Mesothelial cell of epicardium (in vitro differentiated cells): Measurements from ENCODE around the gene CPLANE2. TPM values are rescaled to one million over a fixed set of nuclear protein-coding genes. Genes with fewer than 3 reads are reported as not detected.

Experiments
- DNase-seq, 2 experiments: peaks; one replicate each; pipeline ENCODE4 v3.0.0; 2021; ENCODE audit warnings: low spot score in 2 of 2; ENCODE audit not compliant: unreplicated experiment in 2 of 2
- H3K27ac Mint-ChIP-seq: 2 replicates; pipeline ENCODE4 v1.8.0; 2021; ENCODE audit warnings: mixed read lengths
- H3K27me3 Mint-ChIP-seq: 2 replicates; pipeline ENCODE4 v1.8.0; 2021; ENCODE audit warnings: low read depth, mixed read lengths
- H3K36me3 Mint-ChIP-seq: 2 replicates; pipeline ENCODE4 v1.8.0; 2021; ENCODE audit warnings: mixed read lengths
- H3K4me1 Mint-ChIP-seq: 2 replicates; pipeline ENCODE4 v1.8.0; 2021; ENCODE audit warnings: mixed read lengths
- H3K4me3 Mint-ChIP-seq: 2 replicates; pipeline ENCODE4 v1.8.0; 2021; ENCODE audit warnings: mild to moderate bottlenecking, moderate library complexity, mixed read lengths
- H3K9me3 Mint-ChIP-seq: 2 replicates; pipeline ENCODE4 v1.8.0; 2021; ENCODE audit warnings: mixed read lengths
- total RNA-seq: library from RNA; stranded (reverse); gene quantifications from 3 replicates; pipeline ENCODE4 v1.2.1, GENCODE V29; 2021
- TF ChIP-seq, protein P1 (sequence below): fragments of 200-600 bp; sonication (generic); IDR thresholded peaks from one replicate; pipeline ENCODE4 v1.5.0; 2021; ENCODE audit warnings: antibody characterized with exemption; ENCODE audit not compliant: unreplicated experiment

Gene CPLANE2
- total RNA-seq, 1 donor from 2014 or later = 10.7 TPM

DNA sequence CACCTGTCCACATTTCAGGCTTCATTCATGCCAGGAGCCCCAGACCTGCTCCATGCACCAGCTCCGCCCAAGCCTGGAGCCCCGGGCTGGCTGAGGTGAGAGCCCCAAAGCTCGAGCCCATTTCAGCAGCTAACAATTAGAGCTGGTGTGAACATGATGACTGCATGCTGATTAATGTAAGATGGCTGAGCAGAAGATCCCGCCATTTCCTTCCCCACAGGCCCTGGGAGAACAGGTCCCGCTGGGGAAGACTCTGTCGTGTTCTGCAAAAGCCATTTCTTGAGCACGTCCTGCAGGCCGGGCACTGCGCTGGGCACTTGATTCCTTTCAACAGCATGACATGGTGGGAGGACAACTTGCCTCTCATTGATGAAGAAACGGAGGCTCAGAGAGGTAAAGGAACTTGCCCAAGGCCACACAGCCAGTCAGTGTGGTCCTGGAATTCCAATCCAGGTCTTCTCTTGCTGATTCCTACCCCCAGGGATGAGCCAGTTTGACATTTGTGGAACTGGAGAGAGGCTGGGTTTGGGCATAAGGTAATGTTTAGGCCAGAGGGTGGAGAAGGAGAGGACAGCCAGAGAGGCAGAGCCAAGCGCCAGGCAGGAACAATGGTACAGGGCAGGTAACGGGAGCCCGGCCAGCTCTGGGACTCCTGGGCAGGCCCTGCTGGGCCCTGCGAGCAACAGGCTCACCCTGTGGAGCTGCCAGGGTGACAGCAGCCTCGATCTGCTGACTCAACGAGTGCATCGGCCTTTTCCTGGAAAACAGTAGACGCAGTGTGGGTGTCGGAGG, 53.0 kb downstream of the CPLANE2 start:
- no peak overlapping the region for H3K4me3 Mint-ChIP-seq
- TF ChIP-seq, protein P1, sequence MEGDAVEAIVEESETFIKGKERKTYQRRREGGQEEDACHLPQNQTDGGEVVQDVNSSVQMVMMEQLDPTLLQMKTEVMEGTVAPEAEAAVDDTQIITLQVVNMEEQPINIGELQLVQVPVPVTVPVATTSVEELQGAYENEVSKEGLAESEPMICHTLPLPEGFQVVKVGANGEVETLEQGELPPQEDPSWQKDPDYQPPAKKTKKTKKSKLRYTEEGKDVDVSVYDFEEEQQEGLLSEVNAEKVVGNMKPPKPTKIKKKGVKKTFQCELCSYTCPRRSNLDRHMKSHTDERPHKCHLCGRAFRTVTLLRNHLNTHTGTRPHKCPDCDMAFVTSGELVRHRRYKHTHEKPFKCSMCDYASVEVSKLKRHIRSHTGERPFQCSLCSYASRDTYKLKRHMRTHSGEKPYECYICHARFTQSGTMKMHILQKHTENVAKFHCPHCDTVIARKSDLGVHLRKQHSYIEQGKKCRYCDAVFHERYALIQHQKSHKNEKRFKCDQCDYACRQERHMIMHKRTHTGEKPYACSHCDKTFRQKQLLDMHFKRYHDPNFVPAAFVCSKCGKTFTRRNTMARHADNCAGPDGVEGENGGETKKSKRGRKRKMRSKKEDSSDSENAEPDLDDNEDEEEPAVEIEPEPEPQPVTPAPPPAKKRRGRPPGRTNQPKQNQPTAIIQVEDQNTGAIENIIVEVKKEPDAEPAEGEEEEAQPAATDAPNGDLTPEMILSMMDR = no peak
- DNase-seq = no peak
- no peaks in the 10 kb centered on the region for H3K9me3 Mint-ChIP-seq
- H3K36me3 Mint-ChIP-seq = no peaks in the 10 kb centered on the region
- H3K27me3 Mint-ChIP-seq = no peaks in the 10 kb centered on the region
- no peak overlapping the region for H3K27ac Mint-ChIP-seq
- H3K4me1 Mint-ChIP-seq = peaks cover 24% of the 10 kb centered on the region

DNA sequence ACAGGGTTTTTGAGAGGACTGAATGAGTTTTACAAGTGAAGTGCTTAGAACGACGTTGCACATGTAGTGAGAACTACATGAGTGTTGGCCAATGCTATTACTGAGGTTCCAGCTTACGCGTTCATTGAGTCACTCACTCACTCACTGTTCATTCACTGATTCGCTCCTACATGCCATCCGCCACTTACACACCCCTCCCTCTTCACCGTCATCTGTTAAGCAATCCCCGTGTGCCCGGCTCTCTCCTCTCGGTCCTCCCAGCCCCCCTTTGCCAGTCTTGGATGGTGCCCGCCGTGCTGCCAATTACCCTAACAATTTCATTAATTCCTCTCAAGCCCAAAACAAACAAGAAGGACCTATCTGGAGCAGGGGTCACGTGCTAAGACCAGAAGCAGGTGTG, 53.8 kb downstream of the CPLANE2 start:
- TF ChIP-seq, protein P1 = no peak
- Mint-ChIP-seq H3K4me1 (peaks cover 28% of the 10 kb centered on the region), H3K4me3 (no peak overlapping the region), H3K27ac (peak overlapping the region; percentile 58), H3K27me3 (no peaks in the 10 kb centered on the region), H3K36me3 (no peaks in the 10 kb centered on the region), H3K9me3 (no peaks in the 10 kb centered on the region)
- no peak for DNase-seq

DNA sequence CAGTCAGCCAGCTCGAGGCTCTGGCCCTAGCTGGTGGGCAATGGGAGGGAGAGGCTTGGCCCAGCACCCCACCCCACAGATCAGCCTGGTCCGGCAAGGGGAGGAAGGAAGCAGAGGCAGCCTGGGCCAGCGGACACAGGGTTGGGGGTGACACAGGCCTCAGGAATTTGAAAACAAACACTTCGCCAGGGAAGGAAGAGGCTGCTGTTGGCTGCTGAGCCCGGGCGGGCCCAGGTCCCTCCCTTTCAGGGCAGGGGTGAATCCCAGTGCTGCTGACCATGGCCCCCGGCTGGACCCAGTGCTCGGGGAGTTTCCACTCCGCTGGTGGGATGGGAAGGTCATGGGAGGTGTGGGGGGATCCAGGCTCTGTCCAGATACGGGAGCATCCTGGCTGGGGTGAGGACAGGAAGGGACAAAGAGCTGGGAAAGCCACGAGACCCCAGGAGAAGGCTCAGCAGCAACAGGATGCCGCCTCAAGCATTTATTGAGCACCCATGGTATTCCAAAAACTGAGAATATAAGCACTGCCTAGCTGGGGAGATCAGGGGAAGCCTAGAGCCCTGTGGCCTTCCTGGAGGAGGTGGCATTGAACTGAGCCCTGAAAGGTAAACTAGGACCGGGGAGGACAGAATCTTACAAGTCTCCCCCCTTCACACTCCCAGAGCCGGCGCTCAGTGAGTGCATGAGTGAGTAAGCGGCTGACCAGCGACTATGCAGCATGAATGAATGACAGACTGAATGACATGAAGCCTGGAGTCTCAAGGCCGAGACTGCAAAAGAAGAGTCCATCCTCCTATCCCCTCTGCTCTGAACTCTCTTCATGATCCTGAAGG, 54.9 kb downstream of the CPLANE2 start:
- no peaks in the 10 kb centered on the region for H3K36me3 Mint-ChIP-seq
- no peaks in the 10 kb centered on the region for H3K9me3 Mint-ChIP-seq
- no peak overlapping the region for H3K4me3 Mint-ChIP-seq
- DNase-seq = peak in 1 of 2 experiments; percentile 67
- H3K4me1 Mint-ChIP-seq = peaks cover 32% of the 10 kb centered on the region
- H3K27me3 Mint-ChIP-seq = no peaks in the 10 kb centered on the region
- TF ChIP-seq, protein P1 = no peak
- peak overlapping the region; percentile 99 for H3K27ac Mint-ChIP-seq

Other genes with a start within 250 kb of the CPLANE2 start
- not detected in 3 replicates for gene SRARP, start 232.9 kb downstream of the CPLANE2 start, total RNA-seq
- gene HSPB7, start 219.1 kb downstream of the CPLANE2 start, total RNA-seq = 5.0 to 6.3 TPM (median 6.3 TPM) in 3 replicates
- gene CLCNKA, start 215.1 kb downstream of the CPLANE2 start, total RNA-seq = 3.0 to 3.5 TPM (median 3.2 TPM) in 3 replicates
- 2.9 to 3.6 TPM (median 3.0 TPM) in 3 replicates for gene CLCNKB, start 193.4 kb downstream of the CPLANE2 start, total RNA-seq
- 1.6 to 1.9 TPM (median 1.7 TPM) in 3 replicates for gene FAM131C, start 163.5 kb downstream of the CPLANE2 start, total RNA-seq
- 71.8 to 76.3 TPM (median 75.0 TPM) in 3 replicates for gene EPHA2, start 81.1 kb downstream of the CPLANE2 start, total RNA-seq
- gene ARHGEF19, start 24.5 kb downstream of the CPLANE2 start, total RNA-seq = 85.3 to 88.3 TPM (median 86.6 TPM) in 3 replicates
- 24.4 to 28.8 TPM (median 25.5 TPM) in 3 replicates for gene FBXO42, start 115.3 kb upstream of the CPLANE2 start, total RNA-seq
- gene SZRD1, start 130.1 kb upstream of the CPLANE2 start, total RNA-seq = 116 to 121 TPM (median 119 TPM) in 3 replicates
- 0.16 to 0.20 TPM in 2 of 3 replicates, not detected in the other for gene SPATA21, start 200.2 kb upstream of the CPLANE2 start, total RNA-seq
- gene NECAP2, start 203.5 kb upstream of the CPLANE2 start, total RNA-seq = 43.7 to 46.7 TPM (median 44.1 TPM) in 3 replicates